Loucy (cell line): ENCODE measurements around the gene GRHL1.

Experiments
- EZH2phosphoT487 ChIP-seq: fragments of 200-600 bp; IDR thresholded peaks from 2 replicates; pipeline ENCODE4 v1.6.1; 2018; ENCODE audit warnings: antibody characterized with exemption, mild to moderate bottlenecking, moderate library complexity, borderline replicate concordance
- TF ChIP-seq, protein P1 (sequence below): fragments of 200-600 bp; sonication (generic); conservative IDR thresholded peaks from 2 replicates; pipeline ENCODE4 v1.5.1; 2014; ENCODE audit warnings: mild to moderate bottlenecking, antibody characterized with exemption, low read length

GRCh38 chr2:9905413-9905812 is 46.1 kb upstream of the GRHL1 start:
- TF ChIP-seq, protein P1, sequence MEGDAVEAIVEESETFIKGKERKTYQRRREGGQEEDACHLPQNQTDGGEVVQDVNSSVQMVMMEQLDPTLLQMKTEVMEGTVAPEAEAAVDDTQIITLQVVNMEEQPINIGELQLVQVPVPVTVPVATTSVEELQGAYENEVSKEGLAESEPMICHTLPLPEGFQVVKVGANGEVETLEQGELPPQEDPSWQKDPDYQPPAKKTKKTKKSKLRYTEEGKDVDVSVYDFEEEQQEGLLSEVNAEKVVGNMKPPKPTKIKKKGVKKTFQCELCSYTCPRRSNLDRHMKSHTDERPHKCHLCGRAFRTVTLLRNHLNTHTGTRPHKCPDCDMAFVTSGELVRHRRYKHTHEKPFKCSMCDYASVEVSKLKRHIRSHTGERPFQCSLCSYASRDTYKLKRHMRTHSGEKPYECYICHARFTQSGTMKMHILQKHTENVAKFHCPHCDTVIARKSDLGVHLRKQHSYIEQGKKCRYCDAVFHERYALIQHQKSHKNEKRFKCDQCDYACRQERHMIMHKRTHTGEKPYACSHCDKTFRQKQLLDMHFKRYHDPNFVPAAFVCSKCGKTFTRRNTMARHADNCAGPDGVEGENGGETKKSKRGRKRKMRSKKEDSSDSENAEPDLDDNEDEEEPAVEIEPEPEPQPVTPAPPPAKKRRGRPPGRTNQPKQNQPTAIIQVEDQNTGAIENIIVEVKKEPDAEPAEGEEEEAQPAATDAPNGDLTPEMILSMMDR = no peak
- no peak for TF ChIP-seq EZH2phosphoT487
